ENCODE results near the gene PPP1R16B. TPM values are rescaled to one million over a fixed set of nuclear protein-coding genes. Genes with fewer than 3 reads are reported as not detected.

Gene PPP1R16B
- total and polyA plus RNA-seq, 2 experiments from 2014 or later: 0.28 to 0.33 TPM

DNA sequence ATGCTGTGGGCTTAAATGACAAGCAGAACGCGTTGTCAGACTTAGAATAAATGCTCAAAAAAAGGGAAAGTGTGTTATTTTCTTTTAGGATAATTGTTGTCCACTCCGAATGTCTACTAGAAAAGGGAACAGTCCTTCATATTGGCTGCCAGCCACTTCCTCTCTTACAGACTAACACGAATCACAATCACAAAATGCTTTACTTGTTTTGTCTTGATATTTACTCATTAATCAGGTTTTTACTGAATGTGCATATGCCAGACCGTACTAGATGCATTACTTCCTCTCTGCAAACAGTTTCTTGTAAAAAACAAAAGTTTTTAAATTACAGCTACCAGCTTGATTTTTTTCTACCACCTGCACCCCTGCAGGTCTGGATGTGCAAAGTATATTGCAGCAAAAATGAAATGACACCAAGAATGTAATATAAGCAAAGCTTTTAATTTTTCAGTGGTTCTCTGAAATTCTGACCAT, 157.5 kb downstream of the PPP1R16B start:
- Histone ChIP-seq H3K4me2 (peak overlapping the region; percentile 88), H3K4me1 (ENCODE audit: insufficient read depth) (peaks cover 11% of the 10 kb centered on the region), H4K20me1 (ENCODE audit: insufficient read depth, poor library complexity, severe bottlenecking) (no peaks in the 10 kb centered on the region), H3K79me2 (peaks cover 52% of the 10 kb centered on the region), H3K9me3 (ENCODE audit: low read depth) (no peaks in the 10 kb centered on the region), H2AFZ (peak overlapping the region; percentile 75), H3K27ac (peak overlapping the region; percentile 94), H3K4me3 (peak overlapping the region; percentile 65), H3K27me3 (no peaks in the 10 kb centered on the region), H3K9me2 (replicated peaks; ENCODE audit: insufficient read depth) (no peaks in the 10 kb centered on the region), H3K36me3 (replicated peaks; ENCODE audit: insufficient read depth, low read depth) (no peaks in the 10 kb centered on the region)
- 17% methylated on average over 5 of the region's 5 CpGs for WGBS (ENCODE audit: low lambda C conversion rate, missing lambda C conversion rate)
- no peak for TF ChIP-seq EZH2phosphoT487 (IDR thresholded peaks at IDR 0.05; ENCODE audit: low read depth, severe bottlenecking, unreplicated experiment)
- no peak for TF ChIP-seq EZH2 (IDR thresholded peaks at IDR 0.05; ENCODE audit: borderline replicate concordance)
- TF ChIP-seq, protein P1, sequence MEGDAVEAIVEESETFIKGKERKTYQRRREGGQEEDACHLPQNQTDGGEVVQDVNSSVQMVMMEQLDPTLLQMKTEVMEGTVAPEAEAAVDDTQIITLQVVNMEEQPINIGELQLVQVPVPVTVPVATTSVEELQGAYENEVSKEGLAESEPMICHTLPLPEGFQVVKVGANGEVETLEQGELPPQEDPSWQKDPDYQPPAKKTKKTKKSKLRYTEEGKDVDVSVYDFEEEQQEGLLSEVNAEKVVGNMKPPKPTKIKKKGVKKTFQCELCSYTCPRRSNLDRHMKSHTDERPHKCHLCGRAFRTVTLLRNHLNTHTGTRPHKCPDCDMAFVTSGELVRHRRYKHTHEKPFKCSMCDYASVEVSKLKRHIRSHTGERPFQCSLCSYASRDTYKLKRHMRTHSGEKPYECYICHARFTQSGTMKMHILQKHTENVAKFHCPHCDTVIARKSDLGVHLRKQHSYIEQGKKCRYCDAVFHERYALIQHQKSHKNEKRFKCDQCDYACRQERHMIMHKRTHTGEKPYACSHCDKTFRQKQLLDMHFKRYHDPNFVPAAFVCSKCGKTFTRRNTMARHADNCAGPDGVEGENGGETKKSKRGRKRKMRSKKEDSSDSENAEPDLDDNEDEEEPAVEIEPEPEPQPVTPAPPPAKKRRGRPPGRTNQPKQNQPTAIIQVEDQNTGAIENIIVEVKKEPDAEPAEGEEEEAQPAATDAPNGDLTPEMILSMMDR (IDR thresholded peaks at IDR 0.05; ENCODE audit: poor library complexity): no peak
- no peak for DNase-seq (ENCODE audit: low spot score)

DNA sequence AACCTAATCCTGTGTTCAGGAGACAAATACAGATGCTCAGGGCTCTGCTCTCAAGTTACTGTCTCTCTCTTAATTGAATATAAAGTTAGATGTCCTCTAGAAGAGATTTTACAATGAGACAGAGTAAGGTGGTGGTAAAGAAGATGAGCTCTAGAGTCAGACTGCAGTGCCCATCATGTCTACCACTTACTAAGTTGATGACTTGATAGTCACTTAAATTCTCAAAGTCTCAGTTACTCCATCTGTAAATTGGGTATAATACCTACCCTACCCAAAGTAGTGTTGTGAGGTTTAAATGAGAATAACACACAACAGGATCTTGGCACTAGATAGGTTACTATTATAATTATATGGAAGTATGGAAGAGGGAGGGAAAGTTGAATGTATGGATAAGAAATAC, 158.2 kb downstream of the PPP1R16B start:
- Histone ChIP-seq H3K9me3 (ENCODE audit: low read depth) (no peaks in the 10 kb centered on the region), H3K4me3 (no peak overlapping the region), H3K79me2 (peaks cover 54% of the 10 kb centered on the region), H2AFZ (no peak overlapping the region), H3K9me2 (replicated peaks; ENCODE audit: insufficient read depth) (no peaks in the 10 kb centered on the region), H4K20me1 (ENCODE audit: insufficient read depth, poor library complexity, severe bottlenecking) (no peaks in the 10 kb centered on the region), H3K4me2 (no peak overlapping the region), H3K27me3 (no peaks in the 10 kb centered on the region), H3K27ac (no peak overlapping the region), H3K36me3 (replicated peaks; ENCODE audit: insufficient read depth, low read depth) (no peaks in the 10 kb centered on the region), H3K4me1 (ENCODE audit: insufficient read depth) (peaks cover 11% of the 10 kb centered on the region)
- no peak for DNase-seq (ENCODE audit: low spot score)
- TF ChIP-seq, protein P1 (IDR thresholded peaks at IDR 0.05; ENCODE audit: poor library complexity): no peak
- no peak for TF ChIP-seq EZH2 (IDR thresholded peaks at IDR 0.05; ENCODE audit: borderline replicate concordance)
- TF ChIP-seq EZH2phosphoT487 (IDR thresholded peaks at IDR 0.05; ENCODE audit: low read depth, severe bottlenecking, unreplicated experiment): no peak

DNA sequence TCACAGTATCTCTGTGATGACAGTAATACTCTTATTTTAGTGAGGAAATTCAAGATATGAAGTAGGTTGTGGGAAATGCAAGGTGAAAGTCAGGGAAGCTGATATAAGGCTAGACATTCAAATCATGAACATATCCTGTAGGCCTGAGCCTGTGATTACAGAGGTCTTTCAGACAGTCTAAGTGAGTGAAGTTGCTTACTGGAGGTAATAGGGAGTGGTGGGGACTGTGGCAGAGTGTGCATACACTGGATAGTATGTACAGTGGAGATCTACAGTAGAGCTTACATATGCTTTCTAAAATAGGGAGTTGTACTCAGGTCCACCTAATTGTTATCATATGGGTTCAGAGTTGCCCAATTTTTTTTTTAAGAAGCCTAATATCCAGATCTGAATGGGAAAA, 159.8 kb downstream of the PPP1R16B start:
- no peak for DNase-seq (ENCODE audit: low spot score)
- TF ChIP-seq EZH2 (IDR thresholded peaks at IDR 0.05; ENCODE audit: borderline replicate concordance): no peak
- TF ChIP-seq, protein P1 (IDR thresholded peaks at IDR 0.05; ENCODE audit: poor library complexity): no peak
- no peak for TF ChIP-seq EZH2phosphoT487 (IDR thresholded peaks at IDR 0.05; ENCODE audit: low read depth, severe bottlenecking, unreplicated experiment)
- peaks cover 54% of the 10 kb centered on the region for H3K79me2 ChIP-seq

DNA sequence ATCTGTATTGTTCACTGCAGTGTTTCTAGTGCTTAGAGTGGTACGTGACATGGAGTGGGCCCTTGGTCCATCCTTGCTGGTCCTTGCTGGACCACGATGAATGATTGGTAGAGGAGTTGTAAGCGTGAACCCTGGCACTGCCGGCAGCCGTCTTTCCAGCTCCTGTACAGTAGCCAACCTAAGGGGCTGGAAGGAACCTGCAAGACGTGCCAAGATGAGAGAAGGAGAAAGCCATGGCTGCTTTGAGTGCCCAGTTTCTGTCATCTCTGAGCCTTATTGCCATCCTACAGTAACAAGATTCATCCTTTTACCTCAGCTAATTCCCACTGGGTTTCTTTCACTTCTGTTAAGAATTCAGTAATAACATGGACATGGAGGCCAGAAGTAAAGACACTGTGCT, 162.6 kb downstream of the PPP1R16B start:
- WGBS (ENCODE audit: low lambda C conversion rate, missing lambda C conversion rate): 96% methylated on average over 6 of the region's 6 CpGs
- TF ChIP-seq, protein P1 (IDR thresholded peaks at IDR 0.05; ENCODE audit: poor library complexity): no peak
- TF ChIP-seq EZH2 (IDR thresholded peaks at IDR 0.05; ENCODE audit: borderline replicate concordance) (no peak), EZH2phosphoT487 (IDR thresholded peaks at IDR 0.05; ENCODE audit: low read depth, severe bottlenecking, unreplicated experiment) (no peak)
- Histone ChIP-seq H3K36me3 (replicated peaks; ENCODE audit: insufficient read depth, low read depth) (no peaks in the 10 kb centered on the region), H3K9me3 (ENCODE audit: low read depth) (no peaks in the 10 kb centered on the region), H3K4me3 (no peak overlapping the region), H3K4me2 (no peak overlapping the region), H2AFZ (no peak overlapping the region), H3K27ac (no peak overlapping the region), H4K20me1 (ENCODE audit: insufficient read depth, poor library complexity, severe bottlenecking) (no peaks in the 10 kb centered on the region), H3K4me1 (ENCODE audit: insufficient read depth) (peaks cover 5% of the 10 kb centered on the region), H3K9me2 (replicated peaks; ENCODE audit: insufficient read depth) (no peaks in the 10 kb centered on the region), H3K79me2 (peaks cover 49% of the 10 kb centered on the region), H3K27me3 (no peaks in the 10 kb centered on the region)
- no peak for DNase-seq (ENCODE audit: low spot score)

More for the DNA sequence above, 159.8 kb downstream of the PPP1R16B start:
- no peaks in the 10 kb centered on the region for H4K20me1 ChIP-seq (ENCODE audit: insufficient read depth, poor library complexity, severe bottlenecking)
- H2AFZ ChIP-seq: no peak overlapping the region
- H3K9me2 ChIP-seq (replicated peaks; ENCODE audit: insufficient read depth): no peaks in the 10 kb centered on the region
- H3K36me3 ChIP-seq (replicated peaks; ENCODE audit: insufficient read depth, low read depth): no peaks in the 10 kb centered on the region
- H3K27me3 ChIP-seq: no peaks in the 10 kb centered on the region
- no peak overlapping the region for H3K4me2 ChIP-seq
- H3K27ac ChIP-seq: no peak overlapping the region
- peaks cover 11% of the 10 kb centered on the region for H3K4me1 ChIP-seq (ENCODE audit: insufficient read depth)
- no peak overlapping the region for H3K4me3 ChIP-seq
- H3K9me3 ChIP-seq (ENCODE audit: low read depth): no peaks in the 10 kb centered on the region
